Ovary (tissue), 9 donors: Measurements from ENCODE around the gene SEMA3G. TPM values are rescaled to one million over a fixed set of nuclear protein-coding genes. Genes with fewer than 3 reads are reported as not detected.

Experiments
- DNase-seq, 5 donors: peaks; one replicate each; pipeline ENCODE4 v3.0.0-alpha.2; 2019 to 2020
- H3K27ac ChIP-seq, 2 donors: fragments of 200-600 bp; one replicate each; pipeline versions ENCODE4 v1.5.1 to v1.8.0; 2019 to 2022
- H3K27me3 ChIP-seq: fragments of 200-600 bp; one replicate; pipeline ENCODE4 v1.8.0; 2022
- H3K36me3 ChIP-seq: fragments of 200-600 bp; sonication (generic); one replicate; pipeline ENCODE4 v1.5.1; 2019
- H3K4me1 ChIP-seq: one replicate; pipeline ENCODE4 v1.8.1; 2013; ENCODE audit warnings: mild to moderate bottlenecking, moderate library complexity; ENCODE audit not compliant: insufficient read depth
- H3K4me3 ChIP-seq: fragments of 200-600 bp; sonication (generic); one replicate; pipeline ENCODE4 v1.5.1; 2017
- H3K9me3 ChIP-seq, 2 donors: fragments of 200-600 bp in 1 of 2; sonication (generic) in 1 of 2; one replicate each; pipeline versions ENCODE4 v1.5.1 to v1.8.1; 2013 to 2019; ENCODE audit warnings: mild to moderate bottlenecking in 1 of 2, moderate library complexity in 1 of 2
- EP300 ChIP-seq: sonication (generic); formaldehyde crosslinking; IDR thresholded peaks from one replicate; pipeline ENCODE4 v1.6.1; 2017; ENCODE audit warnings: antibody characterized with exemption
- POLR2A ChIP-seq: fragments of 450-650 bp; IDR thresholded peaks from one replicate; pipeline ENCODE4 v1.6.1; 2017; ENCODE audit warnings: antibody characterized with exemption, mild to moderate bottlenecking, moderate library complexity
- WGBS, 3 donors: extraction: QIAGEN DNeasy Blood & Tissue Kit in 1 of 3; methylation state at CpG; one replicate each; pipeline versions ENCODE4 v1.1.5 to v1.1.7; 2013 to 2017; 5-methylcytosine and 5-hydroxymethylcytosine counted together
- intact Hi-C, 4 donors: fragments of 100-400 bp; cut with DNase I; formaldehyde crosslinking; loops; one replicate each; pipeline versions ENCODE4 v1.11.0 to v1.15.1; 2022 to 2023
- polyA plus RNA-seq, 2 donors: library from polyadenylated mRNA; stranded (reverse); fragments of 200-250 nt in 1 of 2; fragments of 350-450 nt in 1 of 2; fragmentation: Illumina TruSeq in 1 of 2; extraction: RNeasy Lipid Tissue Mini Kit (QIAGEN cat#74804) in 1 of 2; gene quantifications; one replicate each; pipeline ENCODE4 v1.2.3, GENCODE V29; 2013 to 2014
- total RNA-seq, 7 donors: library from RNA; depleted of rRNA in 2 of 7; stranded (reverse); fragments of >200 nt in 2 of 7; fragmentation: NEBNext Ultra II Directional in 3 of 7; extraction: Animal tissue kit (Norgen Biotek cat#: 25700) in 3 of 7; gene quantifications; one replicate each; pipeline versions ENCODE4 v1.1.0 to v1.2.4, GENCODE V29; 2016 to 2023
- TF ChIP-seq, protein P1 (sequence below), 3 donors: fragments of 450-650 bp in 2 of 3; fragments of 200-600 bp in 1 of 3; IDR thresholded peaks; one replicate each; pipeline versions ENCODE4 v1.5.1 to v1.8.0; 2016 to 2022; ENCODE audit warnings: antibody characterized with exemption in 3 of 3, mild to moderate bottlenecking in 1 of 3
- donor health status: DM: no; HTN: no; CAD: no; lungs with moderate emphysema.
- donor health status: DM: no; HTN: no; CAD: no.
- donor health status: Bipolar disorder and iron deficiency.
- donor health status: DM: yes; HTN: yes; CAD: no.
- donor health status: DM: no; HTN: no; CAD: no.
- donor health status: DM: yes; HTN: yes; CAD: no.

The SEMA3G gene
- total and polyA plus RNA-seq, 9 donors = 1.5 to 12.3 (median 4.6) TPM

- DNase-seq = no peak
- H3K4me3 ChIP-seq = no peak overlapping the region
- TF ChIP-seq, protein P1, sequence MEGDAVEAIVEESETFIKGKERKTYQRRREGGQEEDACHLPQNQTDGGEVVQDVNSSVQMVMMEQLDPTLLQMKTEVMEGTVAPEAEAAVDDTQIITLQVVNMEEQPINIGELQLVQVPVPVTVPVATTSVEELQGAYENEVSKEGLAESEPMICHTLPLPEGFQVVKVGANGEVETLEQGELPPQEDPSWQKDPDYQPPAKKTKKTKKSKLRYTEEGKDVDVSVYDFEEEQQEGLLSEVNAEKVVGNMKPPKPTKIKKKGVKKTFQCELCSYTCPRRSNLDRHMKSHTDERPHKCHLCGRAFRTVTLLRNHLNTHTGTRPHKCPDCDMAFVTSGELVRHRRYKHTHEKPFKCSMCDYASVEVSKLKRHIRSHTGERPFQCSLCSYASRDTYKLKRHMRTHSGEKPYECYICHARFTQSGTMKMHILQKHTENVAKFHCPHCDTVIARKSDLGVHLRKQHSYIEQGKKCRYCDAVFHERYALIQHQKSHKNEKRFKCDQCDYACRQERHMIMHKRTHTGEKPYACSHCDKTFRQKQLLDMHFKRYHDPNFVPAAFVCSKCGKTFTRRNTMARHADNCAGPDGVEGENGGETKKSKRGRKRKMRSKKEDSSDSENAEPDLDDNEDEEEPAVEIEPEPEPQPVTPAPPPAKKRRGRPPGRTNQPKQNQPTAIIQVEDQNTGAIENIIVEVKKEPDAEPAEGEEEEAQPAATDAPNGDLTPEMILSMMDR (IDR thresholded peaks at IDR 0.05) = no peak
- TF ChIP-seq EP300 (no peak), POLR2A (no peak)
- H3K27ac ChIP-seq = no peak overlapping the region
- H3K9me3 ChIP-seq = no peaks in the 10 kb centered on the region
- 80 to 86% (median 86%) methylated on average over 19 to 23 of the region's 23 CpGs for WGBS, 3 donors
- intact Hi-C loops = no loop called here
- no peaks in the 10 kb centered on the region for H3K27me3 ChIP-seq
- no peaks in the 10 kb centered on the region for H3K4me1 ChIP-seq
- peaks cover 2% of the 10 kb centered on the region for H3K36me3 ChIP-seq
Measured at GRCh38 chr3:52490939-52491526, 46.1 kb upstream of the SEMA3G start.

DNA sequence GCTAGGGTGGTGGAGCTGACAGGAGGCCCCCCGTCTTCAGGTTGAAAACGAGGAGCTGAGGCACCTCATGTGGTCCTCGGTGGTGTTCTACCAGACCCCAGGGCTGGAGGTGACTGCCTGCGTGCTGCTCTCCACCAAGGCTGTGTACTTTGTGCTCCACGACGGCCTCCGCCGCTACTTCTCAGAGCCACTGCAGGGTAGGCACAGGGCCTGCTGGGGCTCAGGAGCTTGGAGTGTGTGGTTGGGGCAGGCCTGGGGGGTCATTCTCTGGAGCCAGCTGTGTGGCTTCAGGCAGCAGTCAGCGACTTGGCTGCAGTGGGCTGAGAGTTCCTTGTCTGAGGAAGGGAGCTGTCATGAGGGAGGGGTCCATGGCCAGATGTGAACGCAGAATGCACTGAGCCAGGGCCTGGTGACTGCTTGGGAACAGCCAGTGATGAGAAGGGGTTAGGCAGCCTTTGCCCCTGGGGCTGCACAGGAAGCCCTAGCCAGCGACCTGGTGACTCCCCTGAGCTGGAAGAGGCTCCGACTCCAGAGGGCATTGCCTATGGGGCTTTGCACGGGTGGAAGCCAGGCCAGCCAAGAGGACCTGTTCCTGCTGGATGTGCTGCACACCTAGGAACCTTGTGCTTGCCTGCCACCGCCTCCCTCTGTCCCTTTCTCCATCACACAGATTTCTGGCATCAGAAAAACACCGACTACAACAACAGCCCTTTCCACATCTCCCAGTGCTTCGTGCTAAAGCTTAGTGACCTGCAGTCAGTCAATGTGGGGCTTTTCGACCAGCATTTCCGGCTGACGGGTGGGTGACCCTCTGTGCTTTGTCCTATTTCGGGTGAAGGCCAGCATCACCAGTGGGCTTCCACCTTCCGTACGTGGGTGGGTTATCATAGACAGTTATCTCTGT, 45.4 kb upstream of the SEMA3G start:
- Histone ChIP-seq H3K4me3 (no peak overlapping the region), H3K36me3 (peaks cover 2% of the 10 kb centered on the region), H3K27ac (no peak overlapping the region), H3K27me3 (no peaks in the 10 kb centered on the region), H3K9me3 (no peaks in the 10 kb centered on the region), H3K4me1 (peaks cover 4% of the 10 kb centered on the region)
- no peak for TF ChIP-seq POLR2A
- TF ChIP-seq, protein P1 (IDR thresholded peaks at IDR 0.05) = no peak
- no peak for TF ChIP-seq EP300
- DNase-seq = no peak
- intact Hi-C loops = no loop called here
- WGBS, 3 donors = 82 to 89% (median 84%) methylated on average over 21 to 22 of the region's 22 CpGs

- no peak for DNase-seq
- intact Hi-C loops = no loop called here
- Histone ChIP-seq H3K36me3 (peaks cover 2% of the 10 kb centered on the region), H3K27ac (no peak overlapping the region), H3K9me3 (no peaks in the 10 kb centered on the region), H3K4me1 (peaks cover 12% of the 10 kb centered on the region), H3K4me3 (no peak overlapping the region), H3K27me3 (no peaks in the 10 kb centered on the region)
- WGBS, 3 donors = 87 to 93% (median 92%) methylated on average over 18 of the region's 18 CpGs
- TF ChIP-seq, protein P1 (IDR thresholded peaks at IDR 0.05) = no peak
- TF ChIP-seq EP300 = no peak
- no peak for TF ChIP-seq POLR2A
Measured at GRCh38 chr3:52489453-52489852, 44.5 kb upstream of the SEMA3G start.

- Histone ChIP-seq H3K4me1 (peaks cover 14% of the 10 kb centered on the region), H3K9me3 (no peaks in the 10 kb centered on the region), H3K27ac (no peak overlapping the region), H3K36me3 (peaks cover 2% of the 10 kb centered on the region), H3K4me3 (no peak overlapping the region), H3K27me3 (no peaks in the 10 kb centered on the region)
- DNase-seq = no peak
- no peak for TF ChIP-seq EP300
- TF ChIP-seq, protein P1 (IDR thresholded peaks at IDR 0.05) = no peak
- no peak for TF ChIP-seq POLR2A
- WGBS, 3 donors = 82 to 94% (median 90%) methylated on average over 3 of the region's 3 CpGs
- intact Hi-C loops = no loop called here
Measured at GRCh38 chr3:52488746-52489145, 43.8 kb upstream of the SEMA3G start.
